ENCODE data around the gene TIMM9.
"Not testable (repeated sequence)": the region's sequence is repeated elsewhere in the genome, so short reads cannot be mapped to it uniquely, and the experiment has no call there.

Gene TIMM9, protein sequence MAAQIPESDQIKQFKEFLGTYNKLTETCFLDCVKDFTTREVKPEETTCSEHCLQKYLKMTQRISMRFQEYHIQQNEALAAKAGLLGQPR

DNA sequence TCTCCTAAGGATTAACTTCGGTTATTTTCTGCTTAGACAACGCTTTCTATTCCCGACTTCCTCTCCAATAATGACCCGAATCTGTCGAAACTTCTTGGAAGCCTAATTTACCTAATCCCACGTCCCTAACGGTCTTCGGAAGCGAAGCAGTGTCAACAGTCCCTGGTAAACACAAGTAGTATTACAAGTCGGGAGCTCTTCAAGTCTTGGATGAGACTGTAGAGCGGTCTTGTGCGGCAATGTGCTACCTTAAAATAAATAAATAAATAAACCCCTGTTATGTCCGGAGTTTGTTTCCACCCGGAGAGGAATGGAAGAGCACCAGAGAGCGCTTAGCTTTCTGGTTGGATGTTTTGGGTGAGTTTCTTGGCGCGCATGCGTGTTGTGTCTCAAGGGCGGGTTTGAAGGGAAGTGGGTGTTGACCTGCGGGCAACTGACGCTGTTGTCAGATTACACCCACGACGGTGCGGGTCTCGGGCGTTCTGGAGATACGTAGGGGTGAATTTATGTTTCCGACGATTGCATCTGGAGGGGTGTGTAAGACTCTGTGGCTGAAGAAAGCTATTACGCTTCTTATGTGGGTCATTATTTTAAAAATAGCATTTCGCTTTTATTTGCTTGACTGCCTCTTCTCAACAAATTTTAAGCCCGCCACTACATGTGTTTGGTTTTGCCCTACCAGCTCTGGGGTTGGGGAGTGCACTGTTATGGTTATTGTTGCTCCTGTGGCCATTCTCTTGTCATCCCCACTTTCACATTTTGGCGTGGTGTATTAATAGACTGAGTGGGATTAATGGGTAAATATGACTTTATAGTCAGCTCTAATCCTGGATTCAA, at the start of gene TIMM9, which contains the start of gene KIAA0586:
Gene TIMM9, minus strand, starts transcription at position 251 of the 837 bp plus-strand sequence. CDS start 15,586 bp downstream, outside the sequence.
Gene KIAA0586, plus strand, starts transcription at position 439 of the 837 bp plus-strand sequence. CDS start 546 bp downstream, outside the sequence.
- DNase-seq (ENCODE audit: low read depth in 2 of 2), result peak; percentile 87 to 93

DNA sequence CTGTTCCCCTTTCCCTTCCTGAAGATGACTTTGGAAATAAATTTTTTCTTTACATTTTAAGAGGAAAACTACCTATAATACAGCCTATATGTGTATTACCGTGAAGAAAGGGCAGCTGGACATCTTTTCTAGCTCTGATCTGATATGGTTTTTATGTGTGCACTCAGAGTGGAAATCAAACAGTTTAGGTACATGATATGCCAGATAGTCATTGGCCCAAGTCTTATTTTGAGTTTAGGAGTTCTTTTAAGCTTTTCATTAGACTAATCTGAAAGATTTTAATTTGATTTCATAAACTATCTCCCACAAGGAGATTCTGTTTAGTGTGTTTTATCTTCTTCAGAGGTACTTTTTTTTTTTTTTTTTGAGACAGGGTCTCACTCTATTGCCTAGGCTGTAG, 49.0 kb upstream of the TIMM9 start:
- DNase-seq (ENCODE audit: low read depth in 2 of 2), result no peak

DNA sequence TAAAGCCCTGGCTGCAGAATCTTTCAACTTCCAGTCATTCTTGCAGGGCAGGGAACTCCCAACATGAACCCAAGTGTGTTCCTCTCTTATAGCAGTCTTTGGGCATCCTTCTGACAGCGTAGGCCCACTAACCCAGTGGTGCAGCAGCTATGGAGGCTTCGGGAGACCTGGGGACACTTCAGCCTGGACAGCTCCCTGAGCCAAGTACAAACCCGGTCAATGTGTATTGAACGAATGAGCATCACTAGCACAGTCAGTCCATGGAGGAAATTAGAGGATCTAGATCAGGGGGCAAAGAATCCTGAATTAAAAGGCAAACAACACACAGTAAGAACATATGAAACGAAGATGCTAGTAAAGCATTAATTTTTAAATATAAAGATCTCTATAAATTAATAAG, 42.0 kb upstream of the TIMM9 start:
- DNase-seq (ENCODE audit: low read depth in 2 of 2), result no peak

DNA sequence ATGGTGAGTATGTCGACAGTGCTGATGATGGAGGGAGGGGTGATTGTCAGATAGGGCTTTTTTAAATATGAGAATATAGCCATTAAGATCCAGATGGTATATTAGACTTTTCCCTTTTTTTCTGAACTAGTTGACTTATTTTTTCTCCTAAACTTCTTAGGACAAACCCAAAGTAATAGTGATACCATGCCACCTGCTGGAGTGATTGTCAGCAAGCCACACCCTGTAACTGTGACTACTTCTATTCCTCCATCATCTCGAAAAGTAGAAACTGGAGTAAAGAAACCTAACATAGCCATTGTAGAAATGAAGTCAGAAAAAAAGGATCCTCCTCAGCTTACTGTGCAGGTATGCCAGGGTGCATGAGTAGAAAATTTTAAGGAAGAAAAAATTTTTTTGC, 40.2 kb upstream of the TIMM9 start:
- no peak for DNase-seq (ENCODE audit: low read depth in 2 of 2)

DNA sequence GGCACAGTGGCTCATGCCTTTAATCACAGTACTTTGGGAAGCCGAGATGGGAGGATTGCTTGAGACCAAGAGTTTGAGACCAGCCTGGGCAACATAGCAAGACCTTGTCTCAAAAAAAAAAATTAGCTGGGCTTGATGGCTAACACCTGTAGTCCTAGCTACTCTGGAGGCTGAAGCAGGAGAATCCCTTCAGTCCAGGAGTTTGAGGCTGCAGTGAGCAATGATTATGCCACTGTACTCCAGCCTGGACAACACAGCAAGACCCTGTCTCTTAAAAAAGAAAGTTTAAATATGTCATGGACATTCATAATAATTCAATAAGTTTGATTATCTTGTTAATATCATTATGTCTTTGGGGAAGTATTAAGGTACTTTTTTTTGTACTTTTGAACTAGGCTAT, 39.1 kb upstream of the TIMM9 start:
- no peak for DNase-seq (ENCODE audit: low read depth in 2 of 2)

DNA sequence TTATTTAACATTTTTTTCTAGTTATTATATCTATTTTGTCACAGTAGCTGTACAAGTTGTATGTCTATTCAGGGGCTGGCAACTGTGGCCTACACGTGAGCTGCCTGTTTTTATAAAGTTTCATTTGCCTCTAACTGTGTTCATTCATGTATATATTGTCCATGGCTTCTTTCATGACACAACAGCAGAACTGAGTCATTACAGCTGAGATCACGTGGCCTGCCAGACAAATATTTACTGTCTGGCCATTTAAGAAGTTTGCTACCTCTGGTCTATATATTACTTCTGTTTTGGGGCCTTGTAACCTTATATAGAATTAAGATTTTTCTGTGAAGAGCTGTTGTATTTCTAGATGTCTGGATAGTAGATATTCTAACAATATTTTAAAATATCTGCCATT, 38.1 kb upstream of the TIMM9 start:
- DNase-seq (ENCODE audit: low read depth in 2 of 2), result no peak

DNA sequence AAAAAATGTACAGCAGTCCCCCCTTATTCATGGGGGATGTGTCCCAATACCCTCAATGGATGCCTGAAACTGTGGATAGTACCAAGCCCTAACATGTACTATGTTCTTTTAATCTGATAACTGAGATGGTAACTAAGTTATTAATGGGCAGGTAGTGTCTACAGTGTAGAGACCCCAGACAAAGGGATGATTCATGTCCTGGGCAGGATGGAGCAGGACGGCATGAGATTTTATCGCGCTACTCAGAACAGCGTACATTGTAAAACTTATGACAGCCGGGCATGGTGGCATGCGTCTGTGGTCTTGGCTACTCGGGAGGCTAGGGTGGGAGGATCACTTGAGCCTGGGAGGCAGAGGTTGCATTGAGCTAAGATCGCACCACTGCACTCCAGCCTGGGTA, 37.3 kb upstream of the TIMM9 start:
- DNase-seq (ENCODE audit: low read depth in 2 of 2), result no peak

DNA sequence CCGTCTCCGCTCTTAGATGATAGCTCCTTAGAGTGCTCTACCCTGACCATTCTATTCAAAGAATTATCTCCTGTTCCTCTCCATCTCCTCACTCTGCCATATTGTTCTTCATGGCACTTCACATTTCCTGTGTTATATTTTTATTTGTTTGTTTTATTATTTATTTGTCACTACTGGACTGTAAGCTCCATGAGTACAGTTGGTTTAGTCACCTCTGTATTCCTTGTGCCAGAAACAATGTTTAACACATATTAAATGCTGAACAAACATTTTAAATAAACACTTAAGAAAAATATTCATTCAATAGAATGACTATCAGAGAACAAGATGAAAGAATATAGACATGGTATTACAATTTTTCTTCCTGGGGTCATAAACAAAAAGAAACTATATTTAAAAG, 35.8 kb upstream of the TIMM9 start:
- DNase-seq (ENCODE audit: low read depth in 2 of 2), result no peak

DNA sequence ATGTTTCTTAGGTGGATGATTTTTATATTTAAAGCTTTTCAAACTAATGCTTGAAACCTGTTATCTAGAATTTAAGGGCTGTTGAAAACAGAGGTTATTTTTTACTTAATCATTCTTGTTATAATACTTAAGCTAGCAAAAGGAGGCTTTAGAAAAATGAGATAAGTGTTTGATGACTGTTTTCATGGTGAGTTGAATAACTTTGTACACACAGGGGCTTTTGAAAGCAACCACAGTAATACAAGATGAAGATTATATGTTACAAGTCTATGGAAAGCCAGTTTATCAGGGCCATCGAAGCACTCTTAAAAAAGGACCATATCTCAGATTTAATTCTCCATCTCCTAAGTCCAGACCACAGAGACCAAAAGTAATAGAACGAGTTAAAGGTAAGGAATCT, 33.4 kb upstream of the TIMM9 start:
- DNase-seq (ENCODE audit: low read depth in 2 of 2), result no peak

DNA sequence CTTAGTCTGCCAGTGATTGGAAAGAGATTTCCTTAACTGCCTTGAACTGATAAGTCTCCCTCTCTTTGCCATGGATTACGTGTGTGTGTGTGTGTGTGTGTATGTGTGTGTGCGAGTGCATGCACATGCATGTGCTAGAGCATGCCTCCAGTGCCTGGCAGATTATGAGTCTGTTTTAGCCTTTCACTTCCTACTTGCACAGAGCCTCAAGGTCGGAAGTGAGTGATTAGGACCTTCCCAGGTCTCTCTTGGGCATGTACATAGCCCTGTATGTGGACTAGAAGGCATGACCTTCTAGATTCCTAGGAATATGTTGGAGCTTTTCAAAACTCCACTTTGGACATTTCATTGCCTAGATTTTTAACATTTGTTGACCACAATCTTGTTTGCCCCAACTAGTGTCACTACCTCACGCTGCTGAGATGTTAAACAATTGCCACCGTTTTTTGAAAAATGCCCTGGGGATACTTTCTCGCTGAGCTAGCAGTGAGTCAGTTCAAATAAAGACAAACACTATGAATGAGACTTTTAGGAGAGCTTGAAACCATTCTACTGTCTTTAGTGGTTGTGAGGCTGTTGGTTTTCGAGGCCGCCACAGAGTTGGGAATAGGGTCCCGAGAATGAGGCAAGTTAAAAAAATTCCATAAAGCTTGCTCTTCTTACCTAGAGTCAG, 28.4 kb upstream of the TIMM9 start:
- DNase-seq (ENCODE audit: low read depth in 2 of 2), result no peak

DNA sequence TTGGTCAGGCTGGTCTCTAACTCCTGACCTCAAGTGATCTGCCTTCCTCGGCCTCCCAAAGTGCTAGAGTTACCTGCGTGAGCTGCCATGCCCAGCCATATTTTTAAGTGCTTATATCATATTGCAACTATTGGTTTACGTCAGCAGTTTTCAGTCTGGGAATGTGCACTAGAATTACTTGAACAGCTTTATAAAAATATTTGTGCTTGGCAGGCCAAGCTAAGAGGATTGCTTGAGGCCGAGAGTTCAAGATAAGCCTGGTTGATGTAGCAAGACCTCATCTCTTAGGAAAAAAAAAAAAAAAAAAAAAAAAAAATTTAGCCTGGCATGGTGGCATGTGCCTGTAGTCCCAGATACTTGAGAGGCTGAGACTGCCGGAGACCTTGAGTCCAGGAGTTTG, 17.3 kb upstream of the TIMM9 start:
- no peak for DNase-seq (ENCODE audit: low read depth in 2 of 2)

DNA sequence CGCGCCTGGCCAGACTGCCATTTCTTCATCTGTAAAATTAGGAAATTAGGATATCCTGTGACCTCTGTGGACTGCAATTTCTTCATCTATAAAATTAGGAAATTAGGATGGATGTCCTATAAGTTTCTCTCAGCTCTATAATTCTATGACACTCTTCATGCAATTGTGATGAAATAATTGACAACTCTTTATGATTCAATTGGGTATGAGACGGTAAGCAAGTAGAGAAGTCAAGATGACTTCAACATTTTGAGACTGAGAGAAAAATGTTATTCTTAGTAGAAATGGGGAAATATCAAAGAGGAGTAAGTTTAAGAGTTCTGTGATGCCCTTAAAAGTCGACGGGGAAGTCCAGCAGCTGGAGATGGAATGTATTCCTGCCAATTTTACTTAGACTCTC, 12.1 kb upstream of the TIMM9 start:
- no peak for DNase-seq (ENCODE audit: low read depth in 2 of 2)

DNA sequence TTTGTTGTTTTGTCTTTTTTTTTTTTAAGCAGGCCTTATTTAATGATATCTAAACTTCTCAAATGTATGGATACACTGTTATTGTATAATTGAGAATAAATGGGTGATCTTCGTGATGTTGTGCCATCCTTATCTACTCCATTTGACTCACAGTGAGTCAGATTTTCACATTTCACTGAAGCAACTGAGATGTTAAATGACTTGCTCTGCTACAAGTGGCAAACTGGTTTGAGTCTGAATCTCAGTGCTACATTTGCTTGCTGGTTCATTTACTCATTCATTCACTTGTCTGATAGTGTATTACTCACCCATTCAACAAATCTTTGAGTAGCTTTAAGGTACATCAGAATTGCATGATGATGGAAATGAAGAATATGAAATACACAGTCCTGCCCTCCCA, 2.8 kb upstream of the TIMM9 start:
- DNase-seq (ENCODE audit: low read depth in 2 of 2), result no peak

DNA sequence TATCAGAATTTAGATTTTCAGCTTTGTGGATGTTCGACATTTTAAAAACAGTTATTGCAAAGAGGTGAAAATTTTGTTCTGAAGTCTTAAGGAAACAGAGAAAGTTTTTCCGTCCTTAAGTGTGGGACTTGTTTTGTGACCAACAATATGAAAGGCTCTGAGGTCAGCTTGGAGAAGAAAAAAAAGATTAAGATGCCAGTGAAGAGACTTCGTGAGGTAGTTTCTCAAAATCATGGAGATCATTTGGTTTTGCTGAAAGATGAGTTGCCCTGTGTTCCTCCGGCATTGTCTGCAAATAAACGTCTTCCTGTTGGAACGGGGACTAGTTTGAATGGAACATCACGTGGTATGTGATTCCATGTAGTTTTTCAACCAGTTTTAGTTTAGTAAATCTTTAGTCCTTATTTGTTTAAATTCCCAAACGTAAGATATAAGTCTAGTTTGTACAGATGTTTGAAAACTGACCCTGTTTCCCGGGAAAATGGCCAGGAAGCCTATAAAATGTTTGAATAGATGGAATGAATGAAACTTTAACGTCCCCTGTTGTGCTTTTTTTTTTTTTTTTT, 870 bp upstream of the TIMM9 start:
- DNase-seq (ENCODE audit: low read depth in 2 of 2), result no peak

DNA sequence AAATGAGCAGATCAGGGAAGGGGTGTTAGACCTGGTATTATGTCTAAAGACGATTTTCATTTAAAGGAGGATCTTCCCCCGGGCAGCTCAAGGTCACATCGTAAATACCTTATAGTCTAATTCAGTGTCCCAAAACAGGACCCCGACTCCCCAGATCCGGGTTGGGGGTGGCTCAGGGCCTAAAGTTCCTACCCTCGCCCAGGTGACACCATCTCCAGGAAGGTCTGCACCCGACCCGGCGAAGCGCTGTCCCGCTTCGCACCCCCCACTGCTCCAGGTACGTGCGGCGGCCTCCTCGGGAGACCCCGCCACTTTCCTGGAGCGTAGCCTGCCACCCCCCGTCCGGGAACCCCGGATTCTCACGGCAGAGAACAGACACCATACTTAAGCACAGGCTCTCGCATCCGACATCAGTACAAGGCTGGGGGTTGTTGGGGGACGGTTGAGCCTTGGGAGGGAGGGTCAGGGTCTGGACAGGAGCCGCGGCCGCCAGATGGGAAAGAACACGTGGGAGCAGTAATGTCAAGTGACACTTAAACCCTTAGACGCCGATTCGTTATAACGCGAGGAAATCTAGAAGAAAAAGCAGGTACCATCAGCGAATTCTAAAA, 556 bp downstream of the TIMM9 start:
- DNase-seq (ENCODE audit: low read depth in 2 of 2), result peak; percentile 30 to 43

DNA sequence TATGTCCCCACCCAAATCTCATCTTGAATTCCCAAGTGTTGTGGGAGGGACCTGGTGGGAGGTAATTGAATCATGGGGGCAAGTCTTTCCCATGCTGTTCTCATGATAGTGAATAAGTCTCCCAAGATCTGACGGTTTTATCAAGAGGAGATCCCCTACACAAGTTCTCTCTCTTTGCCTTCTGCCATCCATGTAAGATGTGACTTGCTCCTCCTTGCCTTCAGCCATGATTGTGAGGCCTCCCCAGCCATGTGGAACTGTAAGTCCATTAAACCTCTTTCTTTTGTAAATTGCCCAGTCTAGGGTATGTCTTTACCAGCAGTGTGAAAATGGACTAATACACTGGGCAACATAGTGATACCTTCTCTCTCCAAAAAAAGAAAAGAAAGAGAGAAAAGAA, 10.4 kb downstream of the TIMM9 start:
- not testable (repeated sequence) for DNase-seq (ENCODE audit: low read depth in 2 of 2)

DNA sequence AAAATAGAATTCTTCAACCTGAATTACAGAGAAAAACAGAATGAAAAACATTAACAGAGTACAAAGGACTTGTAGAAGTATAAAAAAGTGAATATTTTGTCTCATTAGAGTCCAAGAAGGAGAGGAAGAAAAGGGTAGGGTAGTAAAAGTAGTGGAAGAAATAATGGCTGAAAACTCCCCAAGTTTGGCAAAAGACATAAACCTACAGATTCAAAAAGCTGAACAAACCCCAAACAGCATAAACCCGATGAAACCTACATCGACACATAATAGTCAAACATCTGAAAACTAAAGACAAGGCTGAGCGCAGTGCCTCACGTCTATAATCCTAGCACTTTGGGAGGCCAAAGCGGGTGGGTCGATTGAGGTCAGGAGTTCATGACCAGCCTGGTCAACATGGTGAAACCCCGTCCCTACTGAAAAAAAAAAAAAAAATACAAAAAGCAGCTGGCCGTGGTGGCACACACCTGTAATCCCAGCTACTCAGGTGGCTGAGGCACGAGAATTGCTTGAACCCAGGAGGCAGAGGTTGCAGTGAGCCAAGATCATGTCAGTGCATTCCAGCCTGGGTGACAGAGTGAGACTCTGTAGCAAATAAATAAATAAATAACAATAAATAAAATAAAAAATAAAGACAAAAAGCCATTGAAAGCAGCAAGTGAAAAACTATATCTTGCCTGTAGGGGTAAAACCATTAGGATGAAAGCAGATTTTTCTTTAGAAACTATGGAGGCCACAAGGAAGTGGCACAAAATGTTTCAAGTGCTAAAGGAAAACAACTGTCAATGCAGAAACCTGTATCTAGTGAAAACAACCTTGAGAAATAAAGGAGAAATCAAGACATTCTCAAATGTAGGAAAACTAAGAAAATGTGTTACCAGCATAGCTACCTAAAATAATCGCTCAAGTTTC, 11.4 kb downstream of the TIMM9 start:
- DNase-seq (ENCODE audit: low read depth in 2 of 2), result no peak

DNA sequence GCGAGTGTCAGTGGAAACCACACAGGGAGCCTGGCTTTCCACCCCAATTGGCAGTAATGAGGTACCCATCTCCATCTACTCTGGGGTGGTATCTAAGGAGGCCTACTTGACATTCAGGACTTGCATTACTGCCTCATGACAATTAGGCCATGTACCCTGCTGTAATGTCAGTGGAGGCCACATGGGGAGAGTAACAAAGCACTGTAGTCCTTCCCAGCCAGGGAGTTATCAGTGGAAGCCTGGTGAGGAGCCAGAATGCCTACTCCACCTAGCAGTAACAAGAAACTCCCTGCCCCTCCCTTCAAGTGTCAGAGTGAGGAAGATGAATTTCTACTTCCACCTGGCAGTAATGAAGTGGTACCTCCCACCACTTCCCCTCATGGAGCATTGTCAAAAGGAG, 12.5 kb downstream of the TIMM9 start:
- DNase-seq (ENCODE audit: low read depth in 2 of 2), result no peak

DNA sequence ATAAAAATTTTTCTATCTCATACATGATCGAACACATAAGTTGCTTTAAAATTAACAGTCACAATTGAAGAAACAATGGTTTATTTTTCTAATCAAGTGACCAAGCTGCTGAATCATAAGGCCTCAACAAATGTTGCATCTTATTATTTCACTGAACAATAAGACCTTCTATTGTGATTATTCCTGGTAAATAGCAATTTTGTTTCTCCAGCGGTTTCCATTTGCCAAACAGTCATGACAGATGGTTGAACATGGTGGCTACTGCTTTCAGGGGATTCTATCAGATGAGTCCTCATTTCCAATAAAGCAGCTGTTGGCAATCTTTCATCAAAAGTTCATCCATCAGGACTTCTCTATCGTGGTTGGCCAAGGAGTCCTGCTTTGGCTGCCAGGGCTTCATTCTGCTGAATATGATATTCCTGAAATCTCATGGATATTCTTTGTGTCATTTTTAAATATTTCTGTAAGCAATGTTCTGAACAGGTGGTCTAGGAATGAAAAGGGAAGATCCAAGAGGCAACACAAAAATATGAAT, 18.6 kb downstream of the TIMM9 start:
- DNase-seq (ENCODE audit: low read depth in 2 of 2), result no peak

DNA sequence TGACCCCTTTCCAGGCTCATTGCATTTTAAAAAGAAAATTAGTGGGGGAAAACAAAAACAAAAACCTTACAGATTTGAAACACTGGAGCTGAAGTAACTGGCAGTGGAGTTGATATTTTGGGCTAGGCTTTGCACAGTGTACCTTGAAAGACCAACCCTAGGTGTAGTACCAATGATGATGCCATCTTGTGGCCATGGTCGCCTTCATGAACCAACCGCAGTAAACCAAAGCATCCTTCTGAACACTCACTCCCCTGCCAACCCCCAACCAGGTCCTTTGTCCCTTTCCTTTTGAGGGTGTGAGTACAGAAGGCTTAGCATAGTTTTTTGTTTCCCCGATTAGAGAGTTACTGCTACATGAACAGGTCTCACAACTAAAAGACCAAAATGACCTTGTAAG, 25.7 kb downstream of the TIMM9 start:
- no peak for DNase-seq (ENCODE audit: low read depth in 2 of 2)

DNA sequence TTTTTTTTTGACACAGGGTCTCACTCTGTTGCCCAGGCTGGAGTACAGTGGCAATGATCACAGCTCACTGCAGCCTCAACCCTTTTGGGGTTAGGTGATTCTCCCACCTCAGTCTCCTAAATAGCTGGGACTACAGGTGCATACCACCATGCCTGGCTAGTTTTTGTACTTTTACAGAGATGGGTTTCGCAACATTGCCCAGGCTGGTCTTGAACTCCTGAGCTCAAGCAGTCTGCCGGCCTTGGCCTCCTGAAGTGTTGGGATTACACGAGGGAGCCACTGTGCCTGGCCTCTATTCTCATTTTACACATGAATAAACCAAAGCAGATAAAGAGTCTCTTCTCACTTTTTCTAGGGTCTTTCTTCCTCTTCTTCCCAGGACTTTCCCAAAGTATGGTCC, 28.4 kb downstream of the TIMM9 start:
- DNase-seq (ENCODE audit: low read depth in 2 of 2), result no peak
